ENCODE results near the gene CYP39A1. TPM values are rescaled to one million over a fixed set of nuclear protein-coding genes. Genes with fewer than 3 reads are reported as not detected.
A peak's percentile ranks its signal among the peaks of the same experiment; 100 is the strongest.

CYP39A1 gene, protein sequence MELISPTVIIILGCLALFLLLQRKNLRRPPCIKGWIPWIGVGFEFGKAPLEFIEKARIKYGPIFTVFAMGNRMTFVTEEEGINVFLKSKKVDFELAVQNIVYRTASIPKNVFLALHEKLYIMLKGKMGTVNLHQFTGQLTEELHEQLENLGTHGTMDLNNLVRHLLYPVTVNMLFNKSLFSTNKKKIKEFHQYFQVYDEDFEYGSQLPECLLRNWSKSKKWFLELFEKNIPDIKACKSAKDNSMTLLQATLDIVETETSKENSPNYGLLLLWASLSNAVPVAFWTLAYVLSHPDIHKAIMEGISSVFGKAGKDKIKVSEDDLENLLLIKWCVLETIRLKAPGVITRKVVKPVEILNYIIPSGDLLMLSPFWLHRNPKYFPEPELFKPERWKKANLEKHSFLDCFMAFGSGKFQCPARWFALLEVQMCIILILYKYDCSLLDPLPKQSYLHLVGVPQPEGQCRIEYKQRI
- total RNA-seq, result 10 to 100 TPM in 3 of 4 donors, 1 to 10 TPM in 1; 7.6 to 55.9 (median 23.2) TPM

DNA sequence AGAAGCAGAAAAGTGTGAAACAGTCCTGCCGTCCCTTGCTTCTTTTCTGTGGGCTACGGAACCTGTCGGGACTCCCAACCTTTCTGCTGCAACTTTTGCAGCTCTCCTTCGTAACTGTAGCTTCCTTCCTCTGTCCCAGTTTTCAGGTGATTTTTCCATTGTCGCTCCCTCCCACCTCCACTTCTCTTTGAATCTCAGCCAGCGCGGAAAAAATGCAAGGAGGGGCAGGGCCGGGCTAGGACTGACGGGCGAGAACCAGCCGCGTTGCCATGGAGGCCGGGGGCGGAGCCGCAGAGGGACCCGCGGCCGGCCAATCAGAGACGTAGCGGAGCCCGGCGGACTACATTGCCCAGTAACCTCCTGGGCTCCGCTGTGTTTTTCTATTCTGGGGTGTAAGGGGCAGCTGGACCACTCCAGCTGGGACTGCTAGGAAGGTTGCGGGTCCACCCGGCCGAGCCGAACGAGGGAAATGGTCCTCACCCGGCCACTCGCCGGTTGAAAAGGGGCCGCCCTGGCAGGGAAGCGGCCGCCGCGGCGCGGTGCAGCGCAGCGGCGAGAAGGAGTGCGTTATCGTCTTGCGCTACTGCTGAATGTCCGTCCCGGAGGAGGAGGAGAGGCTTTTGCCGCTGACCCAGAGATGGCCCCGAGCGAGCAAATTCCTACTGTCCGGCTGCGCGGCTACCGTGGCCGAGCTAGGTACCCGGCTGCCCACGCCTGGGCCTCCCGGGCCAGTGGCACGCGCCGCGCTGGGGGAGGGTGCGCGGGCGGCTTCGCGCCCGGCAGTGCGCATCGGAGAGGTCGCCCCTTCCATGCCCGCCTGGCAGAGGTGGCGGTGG lies at the start of gene CYP39A1, which contains the start of gene SLC25A27:
TSS of gene CYP39A1 (minus strand) at position 216 of the 836 bp plus-strand sequence. CDS start 236 bp downstream, outside the sequence.
TSS of gene SLC25A27 (plus strand) at position 373 of the 836 bp plus-strand sequence. CDS start at position 591, 218 bp downstream.
- ATAC-seq, result peak; percentile 99
- peak within 1 kb of the TSS; percentile 86 to 98 for H3K4me3 ChIP-seq
- H3K4me1 ChIP-seq, result peaks cover 0 to 32% (median 3%) of the 10 kb centered on the region in 3 donors
- TF ChIP-seq POLR2AphosphoS5 (IDR thresholded peaks at IDR 0.05) (peak; percentile 19), POLR2A (IDR thresholded peaks at IDR 0.05) (peak in 1 of 2 donors; percentile 19), EP300 (IDR thresholded peaks at IDR 0.05) (no peak)
- TF ChIP-seq, protein P1, sequence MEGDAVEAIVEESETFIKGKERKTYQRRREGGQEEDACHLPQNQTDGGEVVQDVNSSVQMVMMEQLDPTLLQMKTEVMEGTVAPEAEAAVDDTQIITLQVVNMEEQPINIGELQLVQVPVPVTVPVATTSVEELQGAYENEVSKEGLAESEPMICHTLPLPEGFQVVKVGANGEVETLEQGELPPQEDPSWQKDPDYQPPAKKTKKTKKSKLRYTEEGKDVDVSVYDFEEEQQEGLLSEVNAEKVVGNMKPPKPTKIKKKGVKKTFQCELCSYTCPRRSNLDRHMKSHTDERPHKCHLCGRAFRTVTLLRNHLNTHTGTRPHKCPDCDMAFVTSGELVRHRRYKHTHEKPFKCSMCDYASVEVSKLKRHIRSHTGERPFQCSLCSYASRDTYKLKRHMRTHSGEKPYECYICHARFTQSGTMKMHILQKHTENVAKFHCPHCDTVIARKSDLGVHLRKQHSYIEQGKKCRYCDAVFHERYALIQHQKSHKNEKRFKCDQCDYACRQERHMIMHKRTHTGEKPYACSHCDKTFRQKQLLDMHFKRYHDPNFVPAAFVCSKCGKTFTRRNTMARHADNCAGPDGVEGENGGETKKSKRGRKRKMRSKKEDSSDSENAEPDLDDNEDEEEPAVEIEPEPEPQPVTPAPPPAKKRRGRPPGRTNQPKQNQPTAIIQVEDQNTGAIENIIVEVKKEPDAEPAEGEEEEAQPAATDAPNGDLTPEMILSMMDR (IDR thresholded peaks at IDR 0.05), result no peak
- peak within 1 kb of the TSS; percentile 93 to 95 (median 94) for H3K27ac ChIP-seq
- no peaks in the 10 kb centered on the region for H3K9me3 ChIP-seq
- peaks cover 0 to 18% of the 10 kb centered on the region in 2 donors for H3K36me3 ChIP-seq
- no peaks in the 10 kb centered on the region for H3K27me3 ChIP-seq
- 0% methylated on average over 5 to 7 of the region's 72 CpGs for WGBS, 2 donors (ENCODE audit: low coverage in 1 of 2)

DNA sequence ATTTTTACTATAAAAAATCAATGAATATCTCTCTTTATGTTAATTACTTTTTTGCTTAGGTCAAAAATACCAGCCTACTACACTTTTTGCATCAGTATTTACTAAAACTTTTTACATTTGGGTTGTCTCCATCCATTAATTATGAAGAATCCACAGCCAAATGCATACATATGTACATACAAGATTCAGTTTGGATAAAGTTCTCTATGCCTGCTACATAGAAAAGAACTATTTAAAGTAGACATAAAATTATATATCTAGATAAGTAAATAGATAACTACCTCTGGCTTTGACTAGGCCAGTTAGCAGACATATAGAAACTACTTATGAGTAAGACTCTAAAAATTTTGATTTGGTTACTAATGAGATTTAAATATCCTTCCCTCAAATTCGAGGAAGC lies 47.4 kb upstream of the CYP39A1 start:
- TF ChIP-seq POLR2AphosphoS5 (IDR thresholded peaks at IDR 0.05) (no peak), POLR2A (IDR thresholded peaks at IDR 0.05) (no peak), EP300 (IDR thresholded peaks at IDR 0.05) (no peak)
- TF ChIP-seq, protein P1 (IDR thresholded peaks at IDR 0.05), result no peak
- no peaks in the 10 kb centered on the region for H3K27me3 ChIP-seq
- H3K9me3 ChIP-seq, result no peaks in the 10 kb centered on the region
- no peaks in the 10 kb centered on the region for H3K4me1 ChIP-seq
- H3K4me3 ChIP-seq, result no peak overlapping the region
- ATAC-seq, result no peak
- no peaks in the 10 kb centered on the region for H3K36me3 ChIP-seq
- H3K27ac ChIP-seq, result no peak overlapping the region
- 73 to 93% methylated on average over 1 of the region's 1 CpG for WGBS, 2 donors (ENCODE audit: low coverage in 1 of 2)

DNA sequence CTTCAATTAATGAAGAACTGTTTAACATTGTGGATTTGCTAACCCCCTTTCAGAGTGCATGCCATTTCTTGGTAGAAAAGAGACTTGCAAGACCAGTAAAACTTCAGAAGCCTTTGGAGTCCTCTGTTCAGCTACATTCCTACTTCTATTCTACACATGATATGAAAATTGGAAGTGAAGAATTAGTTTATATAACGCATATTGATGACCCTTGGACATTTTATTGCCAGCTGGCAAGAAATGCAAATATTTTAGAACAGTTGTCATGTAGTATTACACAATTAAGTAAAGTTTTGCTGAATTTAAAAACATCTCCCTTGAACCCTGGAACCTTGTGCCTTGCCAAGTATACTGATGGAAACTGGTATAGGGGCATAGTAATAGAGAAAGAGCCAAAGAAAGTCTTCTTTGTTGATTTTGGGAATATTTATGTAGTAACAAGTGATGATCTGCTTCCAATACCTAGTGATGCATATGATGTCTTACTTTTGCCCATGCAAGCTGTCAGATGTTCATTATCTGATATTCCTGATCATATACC lies 38.4 kb upstream of the CYP39A1 start:
- 63% methylated on average over 1 of the region's 1 CpG for WGBS, 2 donors (ENCODE audit: low coverage in 1 of 2)
- TF ChIP-seq POLR2AphosphoS5 (IDR thresholded peaks at IDR 0.05), result no peak
- no peak for TF ChIP-seq POLR2A (IDR thresholded peaks at IDR 0.05)
- TF ChIP-seq, protein P1 (IDR thresholded peaks at IDR 0.05), result no peak
- TF ChIP-seq EP300 (IDR thresholded peaks at IDR 0.05), result no peak
- H3K9me3 ChIP-seq, result no peaks in the 10 kb centered on the region
- H3K4me3 ChIP-seq, result no peak overlapping the region
- no peaks in the 10 kb centered on the region for H3K36me3 ChIP-seq
- peaks cover 0 to 8% (median 0%) of the 10 kb centered on the region in 3 donors for H3K4me1 ChIP-seq
- H3K27ac ChIP-seq, result no peak overlapping the region
- H3K27me3 ChIP-seq, result no peaks in the 10 kb centered on the region
- ATAC-seq, result no peak

DNA sequence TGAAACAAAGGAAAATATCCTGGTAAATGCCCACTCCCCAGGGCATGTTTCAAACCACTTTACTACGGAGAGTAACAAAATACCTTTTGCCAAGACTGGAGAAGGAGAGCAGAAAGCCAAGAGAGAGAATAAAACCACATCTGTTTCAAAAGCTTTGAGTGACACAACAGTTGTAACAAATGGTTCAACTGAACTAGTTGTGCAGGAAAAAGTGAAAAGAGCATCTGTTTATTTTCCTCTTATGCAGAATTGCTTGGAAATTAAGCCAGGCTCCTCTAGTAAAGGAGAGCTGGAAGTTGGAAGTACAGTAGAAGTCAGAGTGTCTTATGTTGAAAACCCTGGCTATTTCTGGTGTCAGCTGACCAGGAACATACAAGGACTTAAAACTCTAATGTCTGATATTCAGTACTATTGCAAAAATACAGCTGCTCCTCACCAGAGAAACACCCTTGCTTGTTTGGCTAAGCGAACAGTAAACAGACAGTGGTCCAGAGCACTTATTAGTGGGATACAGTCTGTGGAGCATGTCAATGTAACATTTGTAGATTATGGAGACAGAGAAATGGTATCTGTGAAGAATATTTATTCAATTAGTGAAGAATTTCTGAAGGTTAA lies 37.6 kb upstream of the CYP39A1 start:
- Histone ChIP-seq H3K4me3 (no peak overlapping the region), H3K4me1 (peaks cover 0 to 8% (median 0%) of the 10 kb centered on the region in 3 donors), H3K36me3 (no peaks in the 10 kb centered on the region), H3K27me3 (no peaks in the 10 kb centered on the region), H3K27ac (no peak overlapping the region), H3K9me3 (no peaks in the 10 kb centered on the region)
- no peak for TF ChIP-seq POLR2A (IDR thresholded peaks at IDR 0.05)
- TF ChIP-seq POLR2AphosphoS5 (IDR thresholded peaks at IDR 0.05), result no peak
- TF ChIP-seq, protein P1 (IDR thresholded peaks at IDR 0.05), result no peak
- TF ChIP-seq EP300 (IDR thresholded peaks at IDR 0.05), result no peak
- 53 to 80% methylated on average over 2 of the region's 2 CpGs for WGBS, 2 donors (ENCODE audit: low coverage in 1 of 2)
- no peak for ATAC-seq

All from gastroesophageal sphincter (tissue), 4 donors.